SU-DHL-6 (cell line): Measurements from ENCODE around the gene INVS.

Source experiments
- H2AFZ ChIP-seq: fragments of 200-600 bp; sonication (generic); 2 replicates; pipeline ENCODE4 v1.6.1; 2014; ENCODE audit warnings: low read depth, mild to moderate bottlenecking, moderate library complexity, mixed read lengths, antibody characterized with exemption, low read length; ENCODE audit not compliant: severe bottlenecking
- H3F3A ChIP-seq: fragments of 200-600 bp; shearing (Covaris generic); 2 replicates; pipeline ENCODE4 v1.6.0; 2016; ENCODE audit warnings: antibody characterized with exemption, mild to moderate bottlenecking; ENCODE audit not compliant: insufficient read depth
- H3K27ac ChIP-seq: fragments of 200-600 bp; sonication (generic); 2 replicates; pipeline ENCODE4 v1.5.1; 2016; ENCODE audit warnings: low read depth, mild to moderate bottlenecking, low read length, moderate library complexity, mixed read lengths
- H3K27me3 ChIP-seq: fragments of 200-600 bp; sonication (generic), shearing (Covaris generic); 2 replicates; pipeline ENCODE4 v1.6.0; 2014; ENCODE audit warnings: mild to moderate bottlenecking, low read length
- H3K36me3 ChIP-seq: fragments of 200-600 bp; sonication (generic); 2 replicates; pipeline ENCODE4 v1.6.1; 2014; ENCODE audit warnings: mild to moderate bottlenecking, low read length, mixed read lengths
- H3K4me2 ChIP-seq: fragments of 300-600, 200-600 bp; shearing (Covaris generic), sonication (generic); 2 replicates; pipeline ENCODE4 v1.6.0; 2014; ENCODE audit warnings: low read length, low read depth, mild to moderate bottlenecking; ENCODE audit not compliant: poor library complexity, severe bottlenecking
- H3K4me3 ChIP-seq: fragments of 200-600 bp; sonication (generic); 2 replicates; pipeline ENCODE4 v1.5.1; 2014; ENCODE audit warnings: antibody characterized with exemption, low read length, mild to moderate bottlenecking, mixed read lengths; ENCODE audit not compliant: insufficient read depth, poor library complexity, severe bottlenecking
- H3K79me2 ChIP-seq: fragments of 200-600 bp; sonication (generic); 2 replicates; pipeline ENCODE4 v1.6.1; 2014; ENCODE audit warnings: mild to moderate bottlenecking, low read length, moderate library complexity; ENCODE audit not compliant: insufficient read depth
- H3K9ac ChIP-seq: fragments of 200-600 bp; sonication (generic); 2 replicates; pipeline ENCODE4 v1.7.0; 2014; ENCODE audit warnings: mild to moderate bottlenecking, low read length
- H3K9me2 ChIP-seq: fragments of 200-600 bp; sonication (generic); replicated peaks from 2 replicates; pipeline ENCODE4 v1.6.1; 2014; ENCODE audit warnings: low read length; ENCODE audit not compliant: insufficient read depth
- H3K9me3 ChIP-seq: fragments of 200-600 bp; sonication (generic); 2 replicates; pipeline ENCODE4 v1.6.1; 2014; ENCODE audit warnings: low read length, mixed read lengths; ENCODE audit not compliant: insufficient read depth
- H4K20me1 ChIP-seq: fragments of 200-600 bp; sonication (generic); 2 replicates; pipeline ENCODE4 v1.6.1; 2014; ENCODE audit warnings: low read depth, mild to moderate bottlenecking, antibody characterized with exemption, low read length, moderate library complexity, mixed read lengths
- EZH2phosphoT487 ChIP-seq: fragments of 200-600 bp; sonication (generic), shearing (Covaris generic); conservative IDR thresholded peaks from 2 replicates; pipeline ENCODE4 v1.6.1; 2018; ENCODE audit warnings: mild to moderate bottlenecking, antibody characterized with exemption, low read length, moderate library complexity, mixed read lengths
- TF ChIP-seq, protein P1 (sequence below): fragments of 200-600 bp; sonication (generic); IDR thresholded peaks from one replicate; pipeline ENCODE4 v1.5.1; 2017; ENCODE audit warnings: antibody characterized with exemption, mild to moderate bottlenecking, low read length, moderate library complexity; ENCODE audit not compliant: insufficient read depth, poor library complexity, severe bottlenecking

Gene INVS

DNA sequence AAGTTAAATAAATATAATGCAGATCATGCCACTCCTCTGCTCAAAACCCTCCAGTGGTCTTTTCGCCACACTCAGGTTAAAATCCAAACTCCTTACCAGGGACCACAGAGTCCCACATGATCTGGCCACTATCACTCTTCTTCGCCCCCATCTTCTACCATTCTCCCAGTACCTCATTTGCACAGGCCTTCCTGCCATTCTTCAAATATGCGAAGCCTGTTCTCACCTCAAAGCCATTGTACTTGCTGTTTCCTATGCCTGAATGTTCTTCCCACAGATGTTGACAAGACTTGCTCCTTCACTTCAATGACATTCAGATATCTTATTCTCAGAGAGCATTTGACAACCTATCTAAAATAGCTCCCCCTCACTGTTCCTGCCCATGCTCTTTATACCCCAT, 242.8 kb downstream of the INVS start:
- Histone ChIP-seq H3K9me2 (no peaks in the 10 kb centered on the region), H3K4me2 (no peak overlapping the region), H3K4me3 (no peak overlapping the region), H3K9ac (no peak overlapping the region), H4K20me1 (peaks cover 24% of the 10 kb centered on the region; the same call in 1 of the 2 replicates), H3K9me3 (no peaks in the 10 kb centered on the region), H3K79me2 (peaks cover 89% of the 10 kb centered on the region), H3K27ac (no peak overlapping the region), H2AFZ (no peak overlapping the region), H3F3A (no peaks in the 10 kb centered on the region), H3K27me3 (no peaks in the 10 kb centered on the region), H3K36me3 (peaks cover 54% of the 10 kb centered on the region)
- no peak for TF ChIP-seq EZH2phosphoT487
- TF ChIP-seq, protein P1, sequence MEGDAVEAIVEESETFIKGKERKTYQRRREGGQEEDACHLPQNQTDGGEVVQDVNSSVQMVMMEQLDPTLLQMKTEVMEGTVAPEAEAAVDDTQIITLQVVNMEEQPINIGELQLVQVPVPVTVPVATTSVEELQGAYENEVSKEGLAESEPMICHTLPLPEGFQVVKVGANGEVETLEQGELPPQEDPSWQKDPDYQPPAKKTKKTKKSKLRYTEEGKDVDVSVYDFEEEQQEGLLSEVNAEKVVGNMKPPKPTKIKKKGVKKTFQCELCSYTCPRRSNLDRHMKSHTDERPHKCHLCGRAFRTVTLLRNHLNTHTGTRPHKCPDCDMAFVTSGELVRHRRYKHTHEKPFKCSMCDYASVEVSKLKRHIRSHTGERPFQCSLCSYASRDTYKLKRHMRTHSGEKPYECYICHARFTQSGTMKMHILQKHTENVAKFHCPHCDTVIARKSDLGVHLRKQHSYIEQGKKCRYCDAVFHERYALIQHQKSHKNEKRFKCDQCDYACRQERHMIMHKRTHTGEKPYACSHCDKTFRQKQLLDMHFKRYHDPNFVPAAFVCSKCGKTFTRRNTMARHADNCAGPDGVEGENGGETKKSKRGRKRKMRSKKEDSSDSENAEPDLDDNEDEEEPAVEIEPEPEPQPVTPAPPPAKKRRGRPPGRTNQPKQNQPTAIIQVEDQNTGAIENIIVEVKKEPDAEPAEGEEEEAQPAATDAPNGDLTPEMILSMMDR, result no peak

DNA sequence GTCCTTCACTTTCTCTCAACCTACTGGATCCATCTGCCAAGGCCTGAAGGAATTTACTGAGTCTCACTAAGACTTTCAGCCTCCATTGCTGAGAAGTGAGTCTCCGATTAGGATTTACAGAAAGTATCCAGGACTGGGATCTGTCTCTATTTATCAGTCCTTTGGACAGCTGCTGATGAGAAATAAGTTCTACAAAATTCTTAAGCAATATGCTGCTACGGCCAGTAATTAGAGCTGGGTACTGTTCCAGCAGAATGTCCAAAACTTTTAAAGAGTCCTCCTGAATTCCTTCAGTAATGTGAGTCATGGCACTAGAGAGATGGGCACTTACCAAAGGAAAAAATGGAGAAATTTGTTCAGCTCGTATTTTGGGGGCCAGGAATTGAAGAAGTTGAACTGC, 247.8 kb downstream of the INVS start:
- Histone ChIP-seq H3K27me3 (no peaks in the 10 kb centered on the region), H3K36me3 (peaks cover 49% of the 10 kb centered on the region), H3K4me3 (no peak overlapping the region), H3K9ac (no peak overlapping the region), H3F3A (no peaks in the 10 kb centered on the region; the same call in 1 of the 2 replicates), H3K9me2 (no peaks in the 10 kb centered on the region), H3K4me2 (no peak overlapping the region), H3K79me2 (peaks cover 97% of the 10 kb centered on the region), H4K20me1 (peaks cover 28% of the 10 kb centered on the region; the same call in 1 of the 2 replicates), H3K27ac (no peak overlapping the region), H2AFZ (no peak overlapping the region), H3K9me3 (no peaks in the 10 kb centered on the region)
- TF ChIP-seq, protein P1, result no peak
- no peak for TF ChIP-seq EZH2phosphoT487

DNA sequence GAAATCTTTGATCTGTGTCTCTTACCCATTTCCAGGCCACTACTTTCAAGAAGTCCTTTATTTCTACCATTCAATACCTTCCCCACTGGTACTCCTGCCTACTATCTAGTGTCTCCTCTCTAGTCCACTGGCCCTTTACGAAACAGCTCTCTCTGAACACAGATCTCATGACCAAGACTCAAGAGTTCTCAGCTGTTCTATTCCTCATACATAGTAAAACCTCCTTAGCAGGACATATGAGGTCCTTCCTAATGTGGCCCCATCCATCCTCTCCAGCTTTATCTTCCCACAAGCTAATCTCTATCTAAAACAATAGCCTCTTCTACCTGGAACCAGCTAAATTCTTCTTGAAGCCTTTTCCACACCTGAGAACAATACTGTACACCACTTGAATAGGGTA, 251.1 kb downstream of the INVS start:
- peak overlapping the region; percentile 98 for H3K9ac ChIP-seq
- H3K27me3 ChIP-seq, result no peaks in the 10 kb centered on the region
- H3K4me2 ChIP-seq, result peak overlapping the region; percentile 85
- peaks cover 84% of the 10 kb centered on the region for H3K79me2 ChIP-seq
- no peak overlapping the region for H2AFZ ChIP-seq
- no peaks in the 10 kb centered on the region; the same call in 1 of the 2 replicates for H3F3A ChIP-seq
- peaks cover 21% of the 10 kb centered on the region; the same call in 1 of the 2 replicates for H4K20me1 ChIP-seq
- no peaks in the 10 kb centered on the region for H3K9me3 ChIP-seq
- H3K36me3 ChIP-seq, result peaks cover 28% of the 10 kb centered on the region
- TF ChIP-seq, protein P1, result no peak
- no peak for TF ChIP-seq EZH2phosphoT487
- H3K27ac ChIP-seq, result no peak overlapping the region
- H3K9me2 ChIP-seq, result no peaks in the 10 kb centered on the region
- peak overlapping the region; percentile 33 for H3K4me3 ChIP-seq
